Umbilical cord (tissue), 2 donors: ENCODE results near the gene CRYGC. TPM values are rescaled to one million over a fixed set of nuclear protein-coding genes. Genes with fewer than 3 reads are reported as not detected.

Source experiments
- DNase-seq: peaks from one replicate; pipeline ENCODE4 v3.0.0-alpha.2; 2015; ENCODE audit warnings: low spot score
- total RNA-seq: library from RNA; depleted of rRNA; stranded (reverse); fragments of >200 nt; gene quantifications from one replicate; pipeline ENCODE4 v1.2.3, GENCODE V29; 2014; ENCODE audit warnings: low replicate concordance; ENCODE audit not compliant: insufficient read depth

CRYGC gene
- total RNA-seq, 1 donor from 2014 or later = not detected

- DNase-seq = no peak
Observed at GRCh38 chr2:208097313-208097712, 32.3 kb downstream of the CRYGC start.

GRCh38 chr2:208096080-208096479 lies 33.5 kb downstream of the CRYGC start:
- DNase-seq = no peak

- peak; percentile 94 for DNase-seq
Observed at GRCh38 chr2:208093128-208093527, 36.5 kb downstream of the CRYGC start.

- peak; percentile 93 for DNase-seq
Observed at GRCh38 chr2:208092093-208092832, 37.4 kb downstream of the CRYGC start.

GRCh38 chr2:208090420-208090819 lies 39.2 kb downstream of the CRYGC start:
- no peak for DNase-seq

- DNase-seq = no peak
Observed at GRCh38 chr2:208086029-208086428, 43.6 kb downstream of the CRYGC start.

GRCh38 chr2:208083807-208084206 lies 45.8 kb downstream of the CRYGC start:
- no peak for DNase-seq

Other genes with a start within 250 kb of the CRYGC start
- gene PLEKHM3, start 104.3 kb downstream of the CRYGC start, total RNA-seq = 27.0 TPM
- gene CRYGD, start 5.3 kb downstream of the CRYGC start, total RNA-seq = not detected
- not detected for gene CRYGB, start 16.3 kb upstream of the CRYGC start, total RNA-seq
- gene CRYGA, start 33.8 kb upstream of the CRYGC start, total RNA-seq = not detected
- not detected for gene C2orf80, start 60.2 kb upstream of the CRYGC start, total RNA-seq
- gene IDH1, start 125.2 kb upstream of the CRYGC start, total RNA-seq = 122 TPM
- gene PIKFYVE, start 136.4 kb upstream of the CRYGC start, total RNA-seq = 29.6 TPM